ENCODE data around the gene RNH1. TPM values are rescaled to one million over a fixed set of nuclear protein-coding genes. Genes with fewer than 3 reads are reported as not detected.
A peak's percentile ranks its signal among the peaks of the same experiment; 100 is the strongest.

Gene RNH1
- total RNA-seq, 1 experiment from 2014 or later, result 288 TPM

- Mint-ChIP-seq H3K36me3 (ENCODE audit: insufficient read depth, unreplicated experiment) (peaks cover 39% of the 10 kb centered on the region), H3K4me3 (ENCODE audit: unreplicated experiment) (peak overlapping the region; percentile 95), H3K4me1 (ENCODE audit: insufficient read depth, unreplicated experiment) (peaks cover 6% of the 10 kb centered on the region), H3K9me3 (ENCODE audit: unreplicated experiment) (no peaks in the 10 kb centered on the region), H3K27ac (ENCODE audit: low read depth, unreplicated experiment) (no peak overlapping the region), H3K27me3 (ENCODE audit: insufficient read depth, unreplicated experiment) (no peaks in the 10 kb centered on the region)
- BruUV-seq (replicated peaks), result TSS peak; percentile 11
- intact Hi-C loops (cut with micrococcal nuclease), result loop anchor here (1.0 kb wide), 1 partner anchor 10 kb away; no protein-coding TSS in a partner anchor
- no peak for TF ChIP-seq CTCF (IDR thresholded peaks at IDR 0.05; ENCODE audit: unreplicated experiment)
- POLR2A ChIA-PET, result interaction anchor here (1.2 to 6.5 kb wide), 4 partner anchors 9 to 300 kb away, joined by 3 to 81 read pairs (median 52); partner anchors contain the start of genes BET1L, HRAS, PTDSS2 and RIC8A
- no peak for DNase-seq (ENCODE audit: unreplicated experiment)
- CTCF ChIA-PET, result interaction anchor here (6.8 kb wide), 1 partner anchor 10 kb away, joined by 34 read pairs; no protein-coding TSS in a partner anchor
These were observed 879 bp upstream of the RNH1 start for GRCh38 chr11:507727-508515.

GRCh38 chr11:506238-506994 lies 626 bp downstream of the RNH1 start:
- Mint-ChIP-seq H3K27me3 (ENCODE audit: insufficient read depth, unreplicated experiment) (no peaks in the 10 kb centered on the region), H3K36me3 (ENCODE audit: insufficient read depth, unreplicated experiment) (peaks cover 46% of the 10 kb centered on the region), H3K4me1 (ENCODE audit: insufficient read depth, unreplicated experiment) (peaks cover 6% of the 10 kb centered on the region), H3K4me3 (ENCODE audit: unreplicated experiment) (peak overlapping the region; percentile 95), H3K9me3 (ENCODE audit: unreplicated experiment) (no peaks in the 10 kb centered on the region), H3K27ac (ENCODE audit: low read depth, unreplicated experiment) (peak overlapping the region; percentile 99)
- DNase-seq (ENCODE audit: unreplicated experiment), result peak; percentile 95
- TF ChIP-seq CTCF (IDR thresholded peaks at IDR 0.05; ENCODE audit: unreplicated experiment), result no peak
- POLR2A ChIA-PET, result interaction anchor here (0.7 to 6.5 kb wide), 19 partner anchors 10 to 303 kb away, joined by 3 to 81 read pairs (median 5); partner anchors contain the start of genes BET1L, HRAS, LMNTD2 and LRRC56
- CTCF ChIA-PET, result interaction anchor here (0.5 to 6.8 kb wide), 6 partner anchors 12 to 457 kb away, joined by 3 to 34 read pairs (median 3); partner anchors contain the start of gene PTDSS2
- TSS peak; percentile 49 for BruUV-seq (replicated peaks)
- intact Hi-C loops (cut with micrococcal nuclease), result no loop called here

- peak overlapping the region; percentile 95 for H3K4me3 Mint-ChIP-seq (ENCODE audit: unreplicated experiment)
- H3K27me3 Mint-ChIP-seq (ENCODE audit: insufficient read depth, unreplicated experiment), result no peaks in the 10 kb centered on the region
- BruUV-seq (replicated peaks), result no TSS peak
- peak overlapping the region; percentile 78 for H3K27ac Mint-ChIP-seq (ENCODE audit: low read depth, unreplicated experiment)
- peaks cover 53% of the 10 kb centered on the region for H3K36me3 Mint-ChIP-seq (ENCODE audit: insufficient read depth, unreplicated experiment)
- peaks cover 6% of the 10 kb centered on the region for H3K4me1 Mint-ChIP-seq (ENCODE audit: insufficient read depth, unreplicated experiment)
- intact Hi-C loops (cut with micrococcal nuclease), result no loop called here
- POLR2A ChIA-PET, result interaction anchor here (0.6 to 6.5 kb wide), 11 partner anchors 12 to 297 kb away, joined by 3 to 81 read pairs (median 4); partner anchors contain the start of genes BET1L, HRAS, PHRF1 and PKP3
- no peak for TF ChIP-seq CTCF (IDR thresholded peaks at IDR 0.05; ENCODE audit: unreplicated experiment)
- CTCF ChIA-PET, result interaction anchor here (0.6 to 6.8 kb wide), 4 partner anchors 11 to 339 kb away, joined by 3 to 34 read pairs (median 18); partner anchors contain the start of gene PTDSS2
- DNase-seq (ENCODE audit: unreplicated experiment), result no peak
- H3K9me3 Mint-ChIP-seq (ENCODE audit: unreplicated experiment), result no peaks in the 10 kb centered on the region
These were observed 2.1 kb downstream of the RNH1 start for GRCh38 chr11:504994-505344.
